ENCODE measurements around the gene UBXN4. TPM values are rescaled to one million over a fixed set of nuclear protein-coding genes. Genes with fewer than 3 reads are reported as not detected.
A peak's percentile ranks its signal among the peaks of the same experiment; 100 is the strongest.

Gene UBXN4
- total RNA-seq, 1 experiment from 2014 or later: 83.7 TPM

DNA sequence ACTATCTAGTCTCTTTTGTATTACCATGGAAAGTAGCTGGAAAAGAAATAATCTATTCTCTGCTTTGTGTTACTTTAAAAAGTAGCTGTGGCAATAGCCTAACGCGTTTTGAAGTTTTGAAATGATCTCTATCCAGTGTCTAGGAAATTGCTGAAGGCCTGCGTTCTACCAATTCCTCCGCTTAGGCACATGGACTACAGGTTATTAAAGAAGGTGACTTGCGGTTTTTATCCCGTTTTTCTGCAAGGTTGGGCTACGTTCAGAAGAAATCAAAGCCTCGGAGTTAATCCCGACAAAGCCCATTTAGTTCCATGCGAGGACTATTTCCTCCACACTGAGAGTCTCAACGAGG, 636 bp upstream of the UBXN4 start:
- ChIA-PET POLR2A (interaction anchor here (0.5 to 0.7 kb wide), 9 partner anchors 9 to 1102 kb away, joined by 3 to 18 read pairs (median 11); no protein-coding TSS in a partner anchor), CTCF (no interaction called here)
- H3K4me3 ChIP-seq (ENCODE audit: low read depth in 2 of 2, low read length in 2 of 2): no peak overlapping the region
- no peaks in the 10 kb centered on the region for H3K27me3 ChIP-seq (ENCODE audit: control insufficient read depth, insufficient read depth, low read length)
- H3K9me3 ChIP-seq (ENCODE audit: control insufficient read depth, insufficient read depth, low read depth, low read length): no peaks in the 10 kb centered on the region
- TF ChIP-seq POLR2AphosphoS5 (IDR thresholded peaks at IDR 0.05; ENCODE audit: low read depth, low read length): no peak
- no peak for TF ChIP-seq TCF7L2 (IDR thresholded peaks at IDR 0.05; ENCODE audit: low read depth, low read length)
- TF ChIP-seq, protein P1, sequence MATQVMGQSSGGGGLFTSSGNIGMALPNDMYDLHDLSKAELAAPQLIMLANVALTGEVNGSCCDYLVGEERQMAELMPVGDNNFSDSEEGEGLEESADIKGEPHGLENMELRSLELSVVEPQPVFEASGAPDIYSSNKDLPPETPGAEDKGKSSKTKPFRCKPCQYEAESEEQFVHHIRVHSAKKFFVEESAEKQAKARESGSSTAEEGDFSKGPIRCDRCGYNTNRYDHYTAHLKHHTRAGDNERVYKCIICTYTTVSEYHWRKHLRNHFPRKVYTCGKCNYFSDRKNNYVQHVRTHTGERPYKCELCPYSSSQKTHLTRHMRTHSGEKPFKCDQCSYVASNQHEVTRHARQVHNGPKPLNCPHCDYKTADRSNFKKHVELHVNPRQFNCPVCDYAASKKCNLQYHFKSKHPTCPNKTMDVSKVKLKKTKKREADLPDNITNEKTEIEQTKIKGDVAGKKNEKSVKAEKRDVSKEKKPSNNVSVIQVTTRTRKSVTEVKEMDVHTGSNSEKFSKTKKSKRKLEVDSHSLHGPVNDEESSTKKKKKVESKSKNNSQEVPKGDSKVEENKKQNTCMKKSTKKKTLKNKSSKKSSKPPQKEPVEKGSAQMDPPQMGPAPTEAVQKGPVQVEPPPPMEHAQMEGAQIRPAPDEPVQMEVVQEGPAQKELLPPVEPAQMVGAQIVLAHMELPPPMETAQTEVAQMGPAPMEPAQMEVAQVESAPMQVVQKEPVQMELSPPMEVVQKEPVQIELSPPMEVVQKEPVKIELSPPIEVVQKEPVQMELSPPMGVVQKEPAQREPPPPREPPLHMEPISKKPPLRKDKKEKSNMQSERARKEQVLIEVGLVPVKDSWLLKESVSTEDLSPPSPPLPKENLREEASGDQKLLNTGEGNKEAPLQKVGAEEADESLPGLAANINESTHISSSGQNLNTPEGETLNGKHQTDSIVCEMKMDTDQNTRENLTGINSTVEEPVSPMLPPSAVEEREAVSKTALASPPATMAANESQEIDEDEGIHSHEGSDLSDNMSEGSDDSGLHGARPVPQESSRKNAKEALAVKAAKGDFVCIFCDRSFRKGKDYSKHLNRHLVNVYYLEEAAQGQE (IDR thresholded peaks at IDR 0.05; ENCODE audit: insufficient read depth in 1 of 2, low read depth in 2 of 2, low read length in 1 of 2): no peak
- TF ChIP-seq, protein P2, sequence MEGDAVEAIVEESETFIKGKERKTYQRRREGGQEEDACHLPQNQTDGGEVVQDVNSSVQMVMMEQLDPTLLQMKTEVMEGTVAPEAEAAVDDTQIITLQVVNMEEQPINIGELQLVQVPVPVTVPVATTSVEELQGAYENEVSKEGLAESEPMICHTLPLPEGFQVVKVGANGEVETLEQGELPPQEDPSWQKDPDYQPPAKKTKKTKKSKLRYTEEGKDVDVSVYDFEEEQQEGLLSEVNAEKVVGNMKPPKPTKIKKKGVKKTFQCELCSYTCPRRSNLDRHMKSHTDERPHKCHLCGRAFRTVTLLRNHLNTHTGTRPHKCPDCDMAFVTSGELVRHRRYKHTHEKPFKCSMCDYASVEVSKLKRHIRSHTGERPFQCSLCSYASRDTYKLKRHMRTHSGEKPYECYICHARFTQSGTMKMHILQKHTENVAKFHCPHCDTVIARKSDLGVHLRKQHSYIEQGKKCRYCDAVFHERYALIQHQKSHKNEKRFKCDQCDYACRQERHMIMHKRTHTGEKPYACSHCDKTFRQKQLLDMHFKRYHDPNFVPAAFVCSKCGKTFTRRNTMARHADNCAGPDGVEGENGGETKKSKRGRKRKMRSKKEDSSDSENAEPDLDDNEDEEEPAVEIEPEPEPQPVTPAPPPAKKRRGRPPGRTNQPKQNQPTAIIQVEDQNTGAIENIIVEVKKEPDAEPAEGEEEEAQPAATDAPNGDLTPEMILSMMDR (IDR thresholded peaks at IDR 0.05): no peak
- DNase-seq (ENCODE audit: low read depth, low spot score): no peak
- H3K27ac ChIP-seq (ENCODE audit: low read length): peak overlapping the region; percentile 84
- peaks cover 16% of the 10 kb centered on the region for H3K4me1 ChIP-seq (ENCODE audit: control insufficient read depth, insufficient read depth, low read length)
- in situ Hi-C loops (cut with HindIII; ENCODE audit: low pct_unique_long_range_greater_than_20kb, low sequenced_read_pairs) (no loop called here), intact Hi-C loops (cut with micrococcal nuclease; ENCODE audit: unreplicated experiment) (no loop called here)
- no peaks in the 10 kb centered on the region; the same call in 1 of the 2 replicates for H3K36me3 ChIP-seq (ENCODE audit: control insufficient read depth, insufficient read depth, low read length)
- ATAC-seq: no peak
- BruUV-seq (replicated peaks): no TSS peak

DNA sequence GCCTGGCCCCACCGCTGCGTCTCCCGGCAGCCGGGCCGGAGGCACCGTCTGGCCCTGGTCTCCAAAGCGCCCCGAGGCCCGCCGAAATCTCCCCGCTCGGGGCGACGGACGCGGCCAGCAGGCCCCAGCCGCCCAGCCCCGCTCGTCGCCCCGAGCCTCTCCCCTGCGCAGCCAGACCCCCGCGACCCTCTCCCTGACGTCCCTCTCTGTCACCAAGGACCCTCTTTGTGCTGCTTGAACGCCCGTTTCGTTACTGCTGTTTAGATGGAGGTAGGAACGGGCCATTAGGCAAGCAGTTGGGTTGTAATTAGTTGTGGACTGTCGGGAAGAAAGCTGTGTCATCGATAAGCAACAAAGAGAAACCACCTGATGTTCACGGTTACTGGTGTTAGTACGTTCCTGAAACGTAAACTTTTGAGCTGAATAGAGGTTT, 686 bp downstream of the UBXN4 start:
- intact Hi-C loops (cut with micrococcal nuclease; ENCODE audit: unreplicated experiment): no loop called here
- CTCF ChIA-PET: no interaction called here

More for the DNA sequence above, 686 bp downstream of the UBXN4 start:
- ATAC-seq: peak; percentile 35
- POLR2A ChIA-PET: no interaction called here
- DNase-seq (ENCODE audit: low read depth, low spot score): no peak
- no TSS peak for BruUV-seq (replicated peaks)
- no peaks in the 10 kb centered on the region for H3K27me3 ChIP-seq (ENCODE audit: control insufficient read depth, insufficient read depth, low read length)
- peak overlapping the region; percentile 96 for H3K27ac ChIP-seq (ENCODE audit: low read length)
- peaks cover 16% of the 10 kb centered on the region for H3K4me1 ChIP-seq (ENCODE audit: control insufficient read depth, insufficient read depth, low read length)
- H3K9me3 ChIP-seq (ENCODE audit: control insufficient read depth, insufficient read depth, low read depth, low read length): no peaks in the 10 kb centered on the region
- TF ChIP-seq SIN3A (IDR thresholded peaks at IDR 0.05; ENCODE audit: borderline replicate concordance, insufficient read depth, low read depth, low read length): no peak
- TF ChIP-seq POLR2AphosphoS5 (IDR thresholded peaks at IDR 0.05; ENCODE audit: low read depth, low read length): no peak
- TF ChIP-seq, protein P2 (IDR thresholded peaks at IDR 0.05): no peak
- TF ChIP-seq, protein P1 (IDR thresholded peaks at IDR 0.05; ENCODE audit: insufficient read depth in 1 of 2, low read depth in 2 of 2, low read length in 1 of 2): no peak
- TF ChIP-seq TCF7L2 (IDR thresholded peaks at IDR 0.05; ENCODE audit: low read depth, low read length): no peak
- H3K36me3 ChIP-seq (ENCODE audit: control insufficient read depth, insufficient read depth, low read length): no peaks in the 10 kb centered on the region; the same call in 1 of the 2 replicates
- in situ Hi-C loops (cut with HindIII; ENCODE audit: low pct_unique_long_range_greater_than_20kb, low sequenced_read_pairs): no loop called here
- peak overlapping the region; percentile 88 to 96 for H3K4me3 ChIP-seq (ENCODE audit: low read depth in 2 of 2, low read length in 2 of 2)

Measured in Panc1 (cell line).